Activated naive CD4-positive, alpha-beta T cell treated with anti-CD3 and anti-CD28 coated beads, Interleukin-2, amount 50 U/mL, for 72 hours (primary cell): ENCODE measurements around the gene SARNP. TPM values are rescaled to one million over a fixed set of nuclear protein-coding genes. Genes with fewer than 3 reads are reported as not detected.
"Not testable (repeated sequence)": the region's sequence is repeated elsewhere in the genome, so short reads cannot be mapped to it uniquely, and the experiment has no call there.

ENCODE experiments used
- ATAC-seq, 2 donors: fragments of 150-1000 bp; cut with Tn5 transposase; 2 replicates each; pipeline ENCODE4 v1.10.0; 2021; ENCODE audit warnings: mild to moderate bottlenecking in 2 of 2, moderate library complexity in 2 of 2
- DNase-seq, 2 donors: peaks; one replicate each; pipeline ENCODE4 v3.0.0; 2021 to 2022; ENCODE audit warnings: low spot score in 2 of 2
- H3K27ac Mint-ChIP-seq, 2 donors: one replicate each; pipeline ENCODE4 v1.8.0; 2022; ENCODE audit warnings: mild to moderate bottlenecking in 2 of 2, mixed read lengths in 2 of 2
- H3K36me3 Mint-ChIP-seq, 2 donors: one replicate each; pipeline ENCODE4 v1.8.0; 2022; ENCODE audit warnings: mixed read lengths in 2 of 2
- H3K9me3 Mint-ChIP-seq, 2 donors: one replicate each; pipeline ENCODE4 v1.8.0; 2022; ENCODE audit warnings: mixed read lengths in 2 of 2
- total RNA-seq, 2 donors: library from RNA; stranded (reverse); gene quantifications; one replicate each; pipeline ENCODE4 v1.2.3, GENCODE V29; 2022

The SARNP gene
- total RNA-seq, 2 donors from 2014 or later, result 95.0 to 101 TPM

- no peaks in the 10 kb centered on the region for H3K9me3 Mint-ChIP-seq
- H3K36me3 Mint-ChIP-seq, result no peaks in the 10 kb centered on the region
- ATAC-seq, result no peak
These were observed 25.9 kb upstream of the SARNP start for GRCh38 chr12:55843431-55843830.

GRCh38 chr12:55842681-55843429 lies 25.3 kb upstream of the SARNP start, which contains the start of gene MMP19:
Gene MMP19, minus strand, starts transcription at chr12:55842936. Its CDS starts 106 bp downstream, at chr12:55842830.
- H3K36me3 Mint-ChIP-seq, result no peaks in the 10 kb centered on the region
- DNase-seq (no peak), ATAC-seq (no peak)
- H3K27ac Mint-ChIP-seq, result peak within 1 kb of the TSS in 1 of 2 donors; percentile 39
- no peaks in the 10 kb centered on the region for H3K9me3 Mint-ChIP-seq

More at GRCh38 chr12:55843431-55843830, 25.9 kb upstream of the SARNP start:
- DNase-seq, result no peak
- no peak overlapping the region for H3K27ac Mint-ChIP-seq

- Mint-ChIP-seq H3K36me3 (no peaks in the 10 kb centered on the region), H3K27ac (no peak overlapping the region), H3K9me3 (no peaks in the 10 kb centered on the region)
- ATAC-seq (no peak), DNase-seq (no peak)
These were observed 23.2 kb upstream of the SARNP start for GRCh38 chr12:55840581-55841351.

GRCh38 chr12:55839345-55840140 lies 22.0 kb upstream of the SARNP start:
- DNase-seq (no peak), ATAC-seq (no peak)
- Mint-ChIP-seq H3K27ac (peak overlapping the region in 1 of 2 donors; percentile 11), H3K36me3 (no peaks in the 10 kb centered on the region), H3K9me3 (no peaks in the 10 kb centered on the region)

- DNase-seq, result no peak
- no peak for ATAC-seq
- no peaks in the 10 kb centered on the region for H3K36me3 Mint-ChIP-seq
- no peak overlapping the region for H3K27ac Mint-ChIP-seq
- H3K9me3 Mint-ChIP-seq, result no peaks in the 10 kb centered on the region
These were observed 20.8 kb upstream of the SARNP start for GRCh38 chr12:55838361-55838760.

- peaks cover 14 to 16% of the 10 kb centered on the region in 2 donors for H3K36me3 Mint-ChIP-seq
- not testable (repeated sequence) for ATAC-seq, DNase-seq, H3K9me3 Mint-ChIP-seq, H3K27ac Mint-ChIP-seq
These were observed 16.9 kb upstream of the SARNP start for GRCh38 chr12:55834400-55834799.

- Mint-ChIP-seq H3K9me3 (no peaks in the 10 kb centered on the region), H3K36me3 (peaks cover 19 to 22% of the 10 kb centered on the region in 2 donors), H3K27ac (peak overlapping the region in 1 of 2 donors; percentile 53)
- no peak for ATAC-seq
- DNase-seq, result no peak
These were observed 15.5 kb upstream of the SARNP start for GRCh38 chr12:55833056-55833455.

GRCh38 chr12:55831447-55831815 lies 13.9 kb upstream of the SARNP start:
- H3K27ac Mint-ChIP-seq, result peak overlapping the region in 1 of 2 donors; percentile 95

GRCh38 chr12:55830601-55831446 lies 13.3 kb upstream of the SARNP start:
- Mint-ChIP-seq H3K9me3 (no peaks in the 10 kb centered on the region), H3K36me3 (peaks cover 31 to 34% of the 10 kb centered on the region in 2 donors), H3K27ac (peak overlapping the region; percentile 92 to 95)
- ATAC-seq (no peak), DNase-seq (peak in 1 of 2 donors; percentile 51)

More at GRCh38 chr12:55831447-55831815, 13.9 kb upstream of the SARNP start:
- Mint-ChIP-seq H3K36me3 (peaks cover 28 to 31% of the 10 kb centered on the region in 2 donors), H3K9me3 (no peaks in the 10 kb centered on the region)
- DNase-seq (no peak), ATAC-seq (no peak)

- DNase-seq (no peak), ATAC-seq (peak; percentile 18 to 30)
- peaks cover 32 to 37% of the 10 kb centered on the region in 2 donors for H3K36me3 Mint-ChIP-seq
- no peaks in the 10 kb centered on the region for H3K9me3 Mint-ChIP-seq
- H3K27ac Mint-ChIP-seq, result peak overlapping the region; percentile 92 to 95
These were observed 12.6 kb upstream of the SARNP start for GRCh38 chr12:55829967-55830600.

GRCh38 chr12:55828357-55828756 lies 10.8 kb upstream of the SARNP start:
- no peak for DNase-seq
- Mint-ChIP-seq H3K36me3 (peaks cover 32 to 37% of the 10 kb centered on the region in 2 donors), H3K9me3 (no peaks in the 10 kb centered on the region), H3K27ac (peak overlapping the region; percentile 90 to 92)
- ATAC-seq, result no peak

GRCh38 chr12:55827806-55828205 lies 10.3 kb upstream of the SARNP start:
- Mint-ChIP-seq H3K36me3 (peaks cover 32 to 37% of the 10 kb centered on the region in 2 donors), H3K27ac (peak overlapping the region; percentile 90 to 92), H3K9me3 (no peaks in the 10 kb centered on the region)
- ATAC-seq, result no peak
- no peak for DNase-seq

GRCh38 chr12:55824726-55825125 lies 7.2 kb upstream of the SARNP start:
- DNase-seq, result no peak
- H3K9me3 Mint-ChIP-seq, result no peaks in the 10 kb centered on the region
- peaks cover 21 to 24% of the 10 kb centered on the region in 2 donors for H3K36me3 Mint-ChIP-seq
- H3K27ac Mint-ChIP-seq, result peak overlapping the region; percentile 82 to 94
- peak in 1 of 2 donors; percentile 25 for ATAC-seq

GRCh38 chr12:55823419-55823818 lies 5.9 kb upstream of the SARNP start:
- Mint-ChIP-seq H3K9me3 (no peaks in the 10 kb centered on the region), H3K27ac (peak overlapping the region; percentile 61 to 82), H3K36me3 (peaks cover 17 to 19% of the 10 kb centered on the region in 2 donors)
- ATAC-seq, result no peak
- DNase-seq, result no peak

GRCh38 chr12:55822228-55822627 lies 4.7 kb upstream of the SARNP start:
- Mint-ChIP-seq H3K36me3 (peaks cover 5 to 7% of the 10 kb centered on the region in 2 donors), H3K27ac (peak overlapping the region in 1 of 2 donors; percentile 80), H3K9me3 (no peaks in the 10 kb centered on the region)
- ATAC-seq (no peak), DNase-seq (no peak)
